H9 (cell line): Measurements from ENCODE around the gene KRTAP23-1. TPM values are rescaled to one million over a fixed set of nuclear protein-coding genes. Genes with fewer than 3 reads are reported as not detected.

Source experiments
- DNase-seq: peaks from one replicate; pipeline ENCODE4 v3.0.0-alpha.2; 2017
- H2AFZ ChIP-seq: one replicate; pipeline ENCODE4 v1.6.1; 2013; ENCODE audit warnings: mild to moderate bottlenecking, low read length, control low read depth, moderate library complexity
- H2AK5ac ChIP-seq: 2 replicates; pipeline ENCODE4 v1.6.1; 2013; ENCODE audit warnings: low read length, control low read depth, mixed read lengths; ENCODE audit not compliant: insufficient read length
- H2BK120ac ChIP-seq: one replicate; pipeline ENCODE4 v1.6.1; 2013; ENCODE audit warnings: low read depth, mild to moderate bottlenecking, low read length, control low read depth, inconsistent platforms; ENCODE audit not compliant: poor library complexity, severe bottlenecking
- H2BK12ac ChIP-seq: 2 replicates; pipeline ENCODE4 v1.6.1; 2013; ENCODE audit warnings: low read length, control low read depth, mixed read lengths, low read depth; ENCODE audit not compliant: insufficient read length
- H2BK15ac ChIP-seq: 2 replicates; pipeline ENCODE4 v1.6.1; 2013; ENCODE audit warnings: low read depth, low read length, control low read depth
- H2BK20ac ChIP-seq: one replicate; pipeline ENCODE4 v1.6.1; 2013; ENCODE audit warnings: low read depth, mild to moderate bottlenecking, low read length, control low read depth, inconsistent platforms; ENCODE audit not compliant: poor library complexity, severe bottlenecking
- H2BK5ac ChIP-seq: 2 replicates; pipeline ENCODE4 v1.6.1; 2013; ENCODE audit warnings: low read length, control low read depth, mixed read lengths; ENCODE audit not compliant: insufficient read length
- H3K14ac ChIP-seq: 2 replicates; pipeline ENCODE4 v1.6.1; 2013; ENCODE audit warnings: low read length, control low read depth; ENCODE audit not compliant: insufficient read depth
- H3K18ac ChIP-seq: 2 replicates; pipeline ENCODE4 v1.6.1; 2013; ENCODE audit warnings: low read depth, mild to moderate bottlenecking, mixed read lengths, low read length, control low read depth; ENCODE audit not compliant: insufficient read length
- H3K23ac ChIP-seq: 2 replicates; pipeline ENCODE4 v1.6.1; 2013; ENCODE audit warnings: low read length, control low read depth, mixed read lengths, low read depth; ENCODE audit not compliant: insufficient read length
- H3K23me2 ChIP-seq: 2 replicates; pipeline ENCODE4 v1.6.1; 2013; ENCODE audit warnings: low read depth, mild to moderate bottlenecking, mixed read lengths, low read length, control low read depth; ENCODE audit not compliant: insufficient read length, poor library complexity, severe bottlenecking
- H3K27ac ChIP-seq: 2 replicates; pipeline ENCODE4 v1.5.1; 2013; ENCODE audit warnings: low read length, control low read depth, mixed read lengths, low read depth; ENCODE audit not compliant: insufficient read length
- H3K27me3 ChIP-seq: 2 replicates; pipeline ENCODE4 v1.6.1; 2013; ENCODE audit warnings: low read length, control low read depth, inconsistent platforms; ENCODE audit not compliant: insufficient read depth
- H3K4ac ChIP-seq: 2 replicates; pipeline ENCODE4 v1.6.1; 2013; ENCODE audit warnings: low read depth, mild to moderate bottlenecking, control low read depth, inconsistent platforms, low read length, moderate library complexity
- H3K4me1 ChIP-seq: 2 replicates; pipeline ENCODE4 v1.6.1; 2013; ENCODE audit warnings: low read length, control low read depth, inconsistent platforms; ENCODE audit not compliant: insufficient read depth
- H3K4me2 ChIP-seq: 2 replicates; pipeline ENCODE4 v1.6.1; 2013; ENCODE audit warnings: low read length, control low read depth, mixed read lengths; ENCODE audit not compliant: insufficient read length, insufficient read depth
- H3K56ac ChIP-seq: 2 replicates; pipeline ENCODE4 v1.6.1; 2013; ENCODE audit warnings: low read depth, mild to moderate bottlenecking, mixed read lengths, low read length, control low read depth; ENCODE audit not compliant: insufficient read length
- H3K79me1 ChIP-seq: 2 replicates; pipeline ENCODE4 v1.6.1; 2013; ENCODE audit warnings: low read depth, mild to moderate bottlenecking, moderate library complexity, low read length, control low read depth, inconsistent platforms; ENCODE audit not compliant: insufficient read depth, poor library complexity, severe bottlenecking
- H3K79me2 ChIP-seq: 2 replicates; pipeline ENCODE4 v1.6.1; 2013; ENCODE audit warnings: low read length, control low read depth, inconsistent platforms; ENCODE audit not compliant: insufficient read depth
- H3K9ac ChIP-seq: 2 replicates; pipeline ENCODE4 v1.6.1; 2013; ENCODE audit warnings: low read length, control low read depth, mixed read lengths; ENCODE audit not compliant: insufficient read length; ENCODE audit errors: extremely low read depth
- H3K9me3 ChIP-seq: one replicate; pipeline ENCODE4 v1.6.1; 2013; ENCODE audit warnings: low read depth, low read length, inconsistent platforms; ENCODE audit not compliant: control insufficient read depth
- H3T11ph ChIP-seq: one replicate; pipeline ENCODE4 v1.6.1; 2013; ENCODE audit warnings: mild to moderate bottlenecking, low read length, control low read depth, inconsistent platforms
- H4K20me1 ChIP-seq: one replicate; pipeline ENCODE4 v1.6.1; 2013; ENCODE audit not compliant: control insufficient read depth, insufficient read length, insufficient read depth
- H4K5ac ChIP-seq: 2 replicates; pipeline ENCODE4 v1.6.1; 2013; ENCODE audit warnings: low read depth, mild to moderate bottlenecking, mixed read lengths, low read length, control low read depth; ENCODE audit not compliant: insufficient read length
- H4K8ac ChIP-seq: replicated peaks from 2 replicates; pipeline ENCODE4 v1.6.1; 2013; ENCODE audit warnings: low read length, control low read depth, mixed read lengths, low read depth; ENCODE audit not compliant: insufficient read length
- H4K91ac ChIP-seq: 2 replicates; pipeline ENCODE4 v1.6.1; 2013; ENCODE audit warnings: low read depth, mild to moderate bottlenecking, moderate library complexity, mixed read lengths, low read length, control low read depth; ENCODE audit not compliant: insufficient read length
- H3K27ac Mint-ChIP-seq, 3 experiments: 2 replicates in 2 of 3; 3 replicates in 1 of 3; pipeline ENCODE4 v1.8.0; 2020 to 2021; ENCODE audit warnings: mixed read lengths in 3 of 3, mild to moderate bottlenecking in 1 of 3, moderate library complexity in 1 of 3
- H3K27me3 Mint-ChIP-seq: 2 replicates; pipeline ENCODE4 v1.8.0; 2021; ENCODE audit warnings: low read depth, mild to moderate bottlenecking, moderate library complexity, mixed read lengths
- H3K36me3 Mint-ChIP-seq, 3 experiments: 2 replicates in 2 of 3; 3 replicates in 1 of 3; pipeline ENCODE4 v1.8.0; 2020 to 2021; ENCODE audit warnings: low read depth in 3 of 3, mixed read lengths in 3 of 3; ENCODE audit not compliant: insufficient read depth in 1 of 3
- H3K4me1 Mint-ChIP-seq, 2 experiments: 2 replicates each; pipeline ENCODE4 v1.8.0; 2020; ENCODE audit warnings: mixed read lengths in 2 of 2
- H3K4me3 Mint-ChIP-seq, 2 experiments: 2 replicates in 1 of 2; 3 replicates in 1 of 2; pipeline ENCODE4 v1.8.0; 2020 to 2021; ENCODE audit warnings: mild to moderate bottlenecking in 2 of 2, mixed read lengths in 2 of 2, moderate library complexity in 1 of 2
- H3K9me3 Mint-ChIP-seq, 2 experiments: 2 replicates in 1 of 2; 3 replicates in 1 of 2; pipeline ENCODE4 v1.8.0; 2020; ENCODE audit warnings: mild to moderate bottlenecking in 2 of 2, mixed read lengths in 2 of 2, moderate library complexity in 1 of 2
- WGBS: extraction: QIAGEN DNeasy Blood & Tissue Kit; methylation state at CpG from one replicate; pipeline ENCODE4 v1.1.7; 2013; ENCODE audit warnings: missing lambda C conversion rate, low lambda C conversion rate, mixed read lengths; ENCODE audit not compliant: insufficient read length; ENCODE audit errors: extremely low coverage; 5-methylcytosine and 5-hydroxymethylcytosine counted together
- microRNA-seq: library from miRNA; unstranded; fragments of <30 nt; microRNA quantifications from one replicate; pipeline ENCODE4, GENCODE V29; 2020; ENCODE audit warnings: borderline microRNAs expressed
- total RNA-seq: library from RNA; stranded (reverse); gene quantifications from 2 replicates; pipeline ENCODE4 v1.2.1, GENCODE V29; 2021
- TF ChIP-seq, protein P1 (sequence below): fragments of 200-600 bp; sonication (generic); conservative IDR thresholded peaks from 3 replicates; pipeline ENCODE4 v1.8.0; 2021; ENCODE audit warnings: antibody characterized with exemption, mild to moderate bottlenecking

KRTAP23-1 gene
- total RNA-seq, 1 experiment from 2014 or later, result not detected

- H3K4me1 Mint-ChIP-seq, result no peaks in the 10 kb centered on the region
- no peak overlapping the region for H2BK15ac ChIP-seq
- no peaks in the 10 kb centered on the region for H3K9me3 ChIP-seq
- no peak overlapping the region for H2AK5ac ChIP-seq
- H3K79me2 ChIP-seq, result no peaks in the 10 kb centered on the region
- no peak overlapping the region for H3K4me3 Mint-ChIP-seq
- no peak overlapping the region for H3T11ph ChIP-seq
- H3K27ac ChIP-seq, result no peak overlapping the region
- H4K8ac ChIP-seq, result no peak overlapping the region
- no peaks in the 10 kb centered on the region for H3K4me1 ChIP-seq
- no peak overlapping the region for H3K4ac ChIP-seq
- no peak for DNase-seq
- no peaks in the 10 kb centered on the region for H3K27me3 ChIP-seq
- H4K91ac ChIP-seq, result no peak overlapping the region
- no peaks in the 10 kb centered on the region for H3K36me3 Mint-ChIP-seq
- H4K5ac ChIP-seq, result no peak overlapping the region
- no peaks in the 10 kb centered on the region for H3K9me3 Mint-ChIP-seq
- H3K23ac ChIP-seq, result no peak overlapping the region
- no peak overlapping the region for H3K27ac Mint-ChIP-seq
- no peak overlapping the region for H2BK12ac ChIP-seq
- TF ChIP-seq, protein P1, sequence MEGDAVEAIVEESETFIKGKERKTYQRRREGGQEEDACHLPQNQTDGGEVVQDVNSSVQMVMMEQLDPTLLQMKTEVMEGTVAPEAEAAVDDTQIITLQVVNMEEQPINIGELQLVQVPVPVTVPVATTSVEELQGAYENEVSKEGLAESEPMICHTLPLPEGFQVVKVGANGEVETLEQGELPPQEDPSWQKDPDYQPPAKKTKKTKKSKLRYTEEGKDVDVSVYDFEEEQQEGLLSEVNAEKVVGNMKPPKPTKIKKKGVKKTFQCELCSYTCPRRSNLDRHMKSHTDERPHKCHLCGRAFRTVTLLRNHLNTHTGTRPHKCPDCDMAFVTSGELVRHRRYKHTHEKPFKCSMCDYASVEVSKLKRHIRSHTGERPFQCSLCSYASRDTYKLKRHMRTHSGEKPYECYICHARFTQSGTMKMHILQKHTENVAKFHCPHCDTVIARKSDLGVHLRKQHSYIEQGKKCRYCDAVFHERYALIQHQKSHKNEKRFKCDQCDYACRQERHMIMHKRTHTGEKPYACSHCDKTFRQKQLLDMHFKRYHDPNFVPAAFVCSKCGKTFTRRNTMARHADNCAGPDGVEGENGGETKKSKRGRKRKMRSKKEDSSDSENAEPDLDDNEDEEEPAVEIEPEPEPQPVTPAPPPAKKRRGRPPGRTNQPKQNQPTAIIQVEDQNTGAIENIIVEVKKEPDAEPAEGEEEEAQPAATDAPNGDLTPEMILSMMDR, result no peak
- no peaks in the 10 kb centered on the region for H3K79me1 ChIP-seq
- no peaks in the 10 kb centered on the region for H3K27me3 Mint-ChIP-seq
- H3K18ac ChIP-seq, result no peak overlapping the region
- H3K14ac ChIP-seq, result no peak overlapping the region
- no peak overlapping the region for H3K9ac ChIP-seq
- H2BK5ac ChIP-seq, result no peak overlapping the region
- H3K56ac ChIP-seq, result no peak overlapping the region
- no peak overlapping the region for H2BK20ac ChIP-seq
- H4K20me1 ChIP-seq, result no peaks in the 10 kb centered on the region
- H3K23me2 ChIP-seq, result no peaks in the 10 kb centered on the region
- no peak overlapping the region for H2AFZ ChIP-seq
- no peak overlapping the region for H2BK120ac ChIP-seq
- H3K4me2 ChIP-seq, result no peak overlapping the region
- WGBS, result no CpG with 5 or more reads among the region's 1 CpG
These were observed 43.3 kb downstream of the KRTAP23-1 start for GRCh38 chr21:30305136-30305535.

Small RNA genes lying within 50 kb of the gene (microRNA-seq; reads per million reads assigned to microRNA genes)
- not detected for gene MIR4327

Other genes with a start within 250 kb of the KRTAP23-1 start
- gene CLDN17, start 181.8 kb downstream of the KRTAP23-1 start, total RNA-seq, result not detected in 2 replicates
- not detected in 2 replicates for gene CLDN8, start 132.5 kb downstream of the KRTAP23-1 start, total RNA-seq
- gene KRTAP24-1, start 65.7 kb downstream of the KRTAP23-1 start, total RNA-seq, result not detected in 2 replicates
- gene KRTAP25-1, start 59.1 kb downstream of the KRTAP23-1 start, total RNA-seq, result not detected in 2 replicates
- gene KRTAP26-1, start 28.3 kb downstream of the KRTAP23-1 start, total RNA-seq, result not detected in 2 replicates
- not detected in 2 replicates for gene KRTAP27-1, start 10.9 kb downstream of the KRTAP23-1 start, total RNA-seq
- gene KRTAP13-2, start 23.7 kb upstream of the KRTAP23-1 start, total RNA-seq, result not detected in 2 replicates
- gene KRTAP13-1, start 47.4 kb upstream of the KRTAP23-1 start, total RNA-seq, result not detected in 2 replicates
- gene KRTAP13-3, start 77.3 kb upstream of the KRTAP23-1 start, total RNA-seq, result not detected in 2 replicates
- 0.39 and 0.68 TPM in 2 replicates for gene KRTAP13-4, start 81.6 kb upstream of the KRTAP23-1 start, total RNA-seq
- not detected in 2 replicates for gene KRTAP15-1, start 91.7 kb upstream of the KRTAP23-1 start, total RNA-seq
- gene KRTAP19-1, start 131.8 kb upstream of the KRTAP23-1 start, total RNA-seq, result not detected in 2 replicates
- gene KRTAP19-2, start 138.8 kb upstream of the KRTAP23-1 start, total RNA-seq, result not detected in 2 replicates
- not detected in 2 replicates for gene KRTAP19-3, start 143.4 kb upstream of the KRTAP23-1 start, total RNA-seq
- not detected in 2 replicates for gene KRTAP19-4, start 148.6 kb upstream of the KRTAP23-1 start, total RNA-seq
- not detected in 2 replicates for gene KRTAP19-5, start 153.5 kb upstream of the KRTAP23-1 start, total RNA-seq
- not detected in 2 replicates for gene KRTAP19-6, start 193.3 kb upstream of the KRTAP23-1 start, total RNA-seq
- not detected in 2 replicates for gene KRTAP19-7, start 212.7 kb upstream of the KRTAP23-1 start, total RNA-seq
- gene KRTAP22-2, start 241.8 kb upstream of the KRTAP23-1 start, total RNA-seq, result not detected in 2 replicates
- not detected in 2 replicates for gene KRTAP6-3, start 243.8 kb upstream of the KRTAP23-1 start, total RNA-seq